Stomach smooth muscle (tissue), 2 donors: Measurements from ENCODE around the gene ZNF550.
A peak's percentile ranks its signal among the peaks of the same experiment; 100 is the strongest.
"Not testable (repeated sequence)": the region's sequence is repeated elsewhere in the genome, so short reads cannot be mapped to it uniquely, and the experiment has no call there.

Experiments used
- H3K27ac ChIP-seq: one replicate; pipeline ENCODE4 v1.7.0; 2013; ENCODE audit warnings: mild to moderate bottlenecking, low read length, inconsistent platforms
- H3K27me3 ChIP-seq, 2 donors: one replicate each; pipeline ENCODE4 v1.7.0; 2013; ENCODE audit warnings: low read length in 2 of 2; ENCODE audit not compliant: insufficient read depth in 2 of 2, control insufficient read depth in 1 of 2
- H3K36me3 ChIP-seq, 2 donors: one replicate each; pipeline ENCODE4 v1.7.0; 2013; ENCODE audit warnings: low read length in 2 of 2; ENCODE audit not compliant: control insufficient read depth in 2 of 2, insufficient read depth in 2 of 2
- H3K4me1 ChIP-seq: one replicate; pipeline ENCODE4 v1.7.0; 2013; ENCODE audit warnings: low read length; ENCODE audit not compliant: control insufficient read depth, insufficient read depth
- H3K4me3 ChIP-seq, 2 donors: one replicate each; pipeline ENCODE4 v1.7.0; 2013; ENCODE audit warnings: low read length in 2 of 2
- H3K9ac ChIP-seq, 2 donors: one replicate each; pipeline ENCODE4 v1.7.0; 2013; ENCODE audit warnings: low read length in 2 of 2, mild to moderate bottlenecking in 1 of 2
- H3K9me3 ChIP-seq, 2 donors: one replicate each; pipeline ENCODE4 v1.7.0; 2013; ENCODE audit warnings: low read length in 2 of 2; ENCODE audit not compliant: control insufficient read depth in 2 of 2
- donor health status: healthy.
- donor health status: Pancreatic carcinoma.

ZNF550 gene

GRCh38 chr19:57537953-57538547 is 21.6 kb downstream of the ZNF550 start:
- no peaks in the 10 kb centered on the region for H3K4me1 ChIP-seq
- H3K27me3 ChIP-seq: no peaks in the 10 kb centered on the region
- H3K36me3 ChIP-seq: peaks cover 71 to 76% of the 10 kb centered on the region in 2 donors
- H3K9me3 ChIP-seq: peaks cover 70 to 82% of the 10 kb centered on the region in 2 donors
- H3K27ac ChIP-seq: no peak overlapping the region
- H3K4me3 ChIP-seq: peak overlapping the region; percentile 3 to 45
- H3K9ac ChIP-seq: no peak overlapping the region

DNA sequence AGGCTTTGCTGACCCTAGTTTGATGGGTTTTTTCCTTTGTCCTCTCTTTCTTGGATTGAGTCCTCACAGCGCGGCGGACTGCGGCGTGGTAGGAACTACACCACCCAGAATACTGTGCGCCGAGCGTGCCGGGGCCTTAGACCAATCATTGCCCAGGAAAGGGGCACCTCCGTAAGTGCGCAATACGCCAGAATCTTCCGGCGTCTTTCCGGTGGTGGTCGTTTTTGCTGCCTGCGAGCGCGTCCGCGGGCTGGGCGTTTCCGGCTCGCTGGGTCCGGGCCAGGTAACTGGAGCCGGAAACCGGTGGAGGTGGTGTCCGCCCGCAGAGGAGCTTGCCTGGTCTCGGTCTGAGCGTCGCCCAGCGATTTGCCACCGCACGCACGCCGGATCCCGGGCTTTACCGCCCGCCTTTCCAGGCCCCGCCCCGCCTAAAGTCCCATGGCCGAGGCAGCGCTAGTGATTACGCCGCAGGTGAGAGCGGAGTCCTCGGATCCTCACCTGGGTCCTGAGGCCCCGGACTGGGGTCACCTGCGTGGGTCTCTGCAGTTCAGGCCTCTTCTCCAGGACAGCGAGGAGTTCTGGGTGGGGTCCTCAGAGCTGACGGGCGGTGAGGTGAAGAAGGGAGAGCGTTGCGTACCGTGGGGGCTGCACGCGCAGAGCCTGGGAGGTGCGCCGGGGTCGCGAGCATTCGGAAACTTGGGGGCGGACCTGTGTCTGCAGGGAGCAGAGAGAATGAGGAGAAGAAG is 32.4 kb downstream of the ZNF550 start, which contains the start of gene ZNF549:
Gene ZNF549 (plus strand): TSS at position 221 of the 746 bp plus-strand sequence. CDS start 218 bp downstream, at position 439.
- peaks cover 3 to 11% of the 10 kb centered on the region in 2 donors for H3K9me3 ChIP-seq
- H3K4me1 ChIP-seq: peaks cover 13% of the 10 kb centered on the region
- H3K27me3 ChIP-seq: no peaks in the 10 kb centered on the region

GRCh38 chr19:57518021-57518420 is 41.6 kb downstream of the ZNF550 start:
- not testable (repeated sequence) for H3K4me1 ChIP-seq, H3K9ac ChIP-seq, H3K27me3 ChIP-seq, H3K4me3 ChIP-seq, H3K27ac ChIP-seq
- Histone ChIP-seq H3K36me3 (peaks cover 30 to 32% of the 10 kb centered on the region in 2 donors), H3K9me3 (peaks cover 17 to 18% of the 10 kb centered on the region in 2 donors)

More for the DNA sequence above, 32.4 kb downstream of the ZNF550 start, which contains the start of gene ZNF549:
- Histone ChIP-seq H3K9ac (peak within 1 kb of the TSS; percentile 93 to 94), H3K4me3 (peak within 1 kb of the TSS; percentile 93 to 98), H3K27ac (peak within 1 kb of the TSS; percentile 67), H3K36me3 (peaks cover 7 to 12% of the 10 kb centered on the region in 2 donors)

DNA sequence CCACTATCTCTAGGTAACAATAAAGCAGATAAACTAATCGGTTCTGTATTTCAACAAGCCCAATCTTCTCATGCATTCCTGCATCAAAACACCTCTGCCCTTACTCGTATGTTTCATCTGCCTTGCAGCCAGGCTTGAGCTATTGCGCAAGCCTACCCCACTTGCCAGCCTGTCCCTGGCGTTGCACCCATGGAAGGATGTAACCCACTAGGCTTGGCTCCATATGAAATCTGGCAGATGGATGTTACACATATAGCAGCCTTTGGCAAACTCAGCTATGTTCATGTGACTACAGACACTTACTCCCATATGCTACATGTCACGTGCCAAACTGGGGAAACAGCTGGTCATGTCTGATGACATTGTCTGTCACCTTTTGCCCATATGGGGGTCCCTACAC is 44.4 kb downstream of the ZNF550 start:
- peaks cover 32 to 36% of the 10 kb centered on the region in 2 donors for H3K36me3 ChIP-seq

GRCh38 chr19:57512845-57513244 is 46.8 kb downstream of the ZNF550 start:
- Histone ChIP-seq H3K9ac (no peak overlapping the region), H3K4me1 (no peaks in the 10 kb centered on the region), H3K4me3 (peak overlapping the region in 1 of 2 donors; percentile 37), H3K9me3 (peaks cover 24% of the 10 kb centered on the region in 2 donors), H3K36me3 (peaks cover 35 to 36% of the 10 kb centered on the region in 2 donors), H3K27ac (no peak overlapping the region), H3K27me3 (no peaks in the 10 kb centered on the region)

More for the DNA sequence above, 44.4 kb downstream of the ZNF550 start:
- Histone ChIP-seq H3K9ac (no peak overlapping the region), H3K9me3 (peaks cover 24 to 25% of the 10 kb centered on the region in 2 donors), H3K27ac (no peak overlapping the region), H3K4me3 (no peak overlapping the region), H3K27me3 (no peaks in the 10 kb centered on the region), H3K4me1 (no peaks in the 10 kb centered on the region)

GRCh38 chr19:57511484-57511883 is 48.2 kb downstream of the ZNF550 start:
- Histone ChIP-seq H3K27ac (no peak overlapping the region), H3K9ac (no peak overlapping the region), H3K4me3 (no peak overlapping the region), H3K36me3 (peaks cover 40 to 46% of the 10 kb centered on the region in 2 donors), H3K9me3 (peaks cover 19 to 24% of the 10 kb centered on the region in 2 donors), H3K4me1 (no peaks in the 10 kb centered on the region), H3K27me3 (no peaks in the 10 kb centered on the region)

- H3K9me3 ChIP-seq: peaks cover 0 to 9% of the 10 kb centered on the region in 2 donors
- H3K36me3 ChIP-seq: peaks cover 30 to 36% of the 10 kb centered on the region in 2 donors
- H3K4me1 ChIP-seq: no peaks in the 10 kb centered on the region
- no peak overlapping the region for H3K27ac ChIP-seq
- H3K4me3 ChIP-seq: no peak overlapping the region
- no peak overlapping the region for H3K9ac ChIP-seq
- no peaks in the 10 kb centered on the region for H3K27me3 ChIP-seq
These were observed 53.5 kb downstream of the ZNF550 start for GRCh38 chr19:57506163-57506562.

- peak overlapping the region; percentile 36 to 41 for H3K9ac ChIP-seq
- not testable (repeated sequence) for H3K27me3 ChIP-seq, H3K4me1 ChIP-seq, H3K9me3 ChIP-seq, H3K27ac ChIP-seq
- peak overlapping the region; percentile 50 to 68 for H3K4me3 ChIP-seq
- peaks cover 6 to 14% of the 10 kb centered on the region in 2 donors for H3K36me3 ChIP-seq
These were observed 59.3 kb downstream of the ZNF550 start for GRCh38 chr19:57500400-57500799.

GRCh38 chr19:57499680-57500395 is 59.8 kb downstream of the ZNF550 start, which contains the start of gene ZNF773:
ZNF773 (plus strand) TSS chr19:57499938; CDS start chr19:57500081, 143 bp downstream.
- H3K36me3 ChIP-seq: peaks cover 2 to 12% of the 10 kb centered on the region in 2 donors
- peak within 1 kb of the TSS; percentile 53 for H3K27ac ChIP-seq
- not testable (repeated sequence) for H3K9me3 ChIP-seq

DNA sequence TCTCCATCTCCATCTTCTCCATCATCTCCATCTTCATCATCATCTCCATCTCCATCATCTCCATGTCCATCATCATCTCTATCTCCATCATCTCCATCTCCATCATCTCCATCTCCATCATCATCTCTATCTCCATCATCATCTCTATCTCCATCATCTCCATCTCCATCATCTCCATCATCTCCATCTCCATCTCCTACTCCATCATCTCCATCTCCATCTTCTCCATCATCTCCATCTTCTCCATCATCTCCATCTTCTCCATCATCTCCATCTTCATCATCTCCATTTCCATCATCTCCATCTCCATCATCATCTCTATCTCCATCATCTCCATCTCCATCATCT is 60.4 kb downstream of the ZNF550 start:
- not testable (repeated sequence) for H3K9me3 ChIP-seq, H3K4me3 ChIP-seq, H3K27ac ChIP-seq, H3K27me3 ChIP-seq, H3K4me1 ChIP-seq, H3K36me3 ChIP-seq, H3K9ac ChIP-seq

More at GRCh38 chr19:57499680-57500395, 59.8 kb downstream of the ZNF550 start, which contains the start of gene ZNF773:
- not testable (repeated sequence) for H3K27me3 ChIP-seq, H3K4me1 ChIP-seq
- H3K4me3 ChIP-seq: peak within 1 kb of the TSS; percentile 56 to 86
- H3K9ac ChIP-seq: peak within 1 kb of the TSS; percentile 68 to 71
